ENCODE measurements around the gene BABAM2. TPM values are rescaled to one million over a fixed set of nuclear protein-coding genes. Genes with fewer than 3 reads are reported as not detected.
"Not testable (repeated sequence)": the region's sequence is repeated elsewhere in the genome, so short reads cannot be mapped to it uniquely, and the experiment has no call there.

BABAM2 gene
- polyA plus RNA-seq, 3 donors, result 33.2 to 52.8 (median 49.3) TPM

GRCh38 chr2:28019521-28019920, 129.0 kb downstream of the BABAM2 start:
- H3K79me2 ChIP-seq (ENCODE audit: insufficient read depth, low read length); H3K9me3 Mint-ChIP-seq; H3K4me1 ChIP-seq (ENCODE audit: control insufficient read depth in 1 of 2, insufficient read depth in 2 of 2, low read length in 2 of 2); H2AFZ ChIP-seq (ENCODE audit: insufficient read depth, low read depth, low read length, poor library complexity, severe bottlenecking); H3K9ac ChIP-seq (ENCODE audit: insufficient read depth, low read length, poor library complexity, severe bottlenecking); H3K4me3 ChIP-seq (replicated peaks in 1 of 3; ENCODE audit: low read depth in 2 of 3, low read length in 3 of 3); H3K36me3 ChIP-seq (replicated peaks in 1 of 2; ENCODE audit: control insufficient read depth in 1 of 2, insufficient read depth in 2 of 2, low read length in 2 of 2); H3K4me2 ChIP-seq (replicated peaks; ENCODE audit: extremely low read depth, low read length, poor library complexity, severe bottlenecking); DNase-seq; intact Hi-C loops (cut with micrococcal nuclease); H3K27ac ChIP-seq (ENCODE audit: low read depth in 1 of 2, low read length in 2 of 2); H3K27ac Mint-ChIP-seq; H3K4me3 Mint-ChIP-seq; H4K20me1 ChIP-seq (ENCODE audit: insufficient read depth, low read length); H3K27me3 Mint-ChIP-seq (ENCODE audit: low read depth in 3 of 3); H3K9me3 ChIP-seq (replicated peaks in 1 of 2; ENCODE audit: control insufficient read depth in 1 of 2, insufficient read depth in 1 of 2, low read length in 2 of 2); H3K27me3 ChIP-seq (ENCODE audit: control insufficient read depth in 2 of 2, insufficient read depth in 2 of 2, low read length in 2 of 2): not testable (repeated sequence)
- H3K36me3 Mint-ChIP-seq, result peaks cover 20 to 23% of the 10 kb centered on the region in 2 donors
- H3K4me1 Mint-ChIP-seq, result peaks cover 11% of the 10 kb centered on the region
- no CpG with 5 or more reads among the region's 2 CpGs for WGBS (ENCODE audit: insufficient coverage)

GRCh38 chr2:28021898-28022297, 131.4 kb downstream of the BABAM2 start:
- H3K36me3 Mint-ChIP-seq, result peaks cover 31% of the 10 kb centered on the region in 2 donors
- Histone ChIP-seq H3K27me3 (ENCODE audit: control insufficient read depth in 2 of 2, insufficient read depth in 2 of 2, low read length in 2 of 2) (no peaks in the 10 kb centered on the region), H4K20me1 (ENCODE audit: insufficient read depth, low read length) (no peaks in the 10 kb centered on the region), H3K79me2 (ENCODE audit: insufficient read depth, low read length) (no peaks in the 10 kb centered on the region), H3K9ac (ENCODE audit: insufficient read depth, low read length, poor library complexity, severe bottlenecking) (no peak overlapping the region), H3K9me3 (replicated peaks in 1 of 2; ENCODE audit: control insufficient read depth in 1 of 2, insufficient read depth in 1 of 2, low read length in 2 of 2) (no peaks in the 10 kb centered on the region), H3K4me2 (replicated peaks; ENCODE audit: extremely low read depth, low read length, poor library complexity, severe bottlenecking) (no peak overlapping the region), H3K36me3 (replicated peaks in 1 of 2; ENCODE audit: control insufficient read depth in 1 of 2, insufficient read depth in 2 of 2, low read length in 2 of 2) (peaks cover 0 to 14% of the 10 kb centered on the region in 2 donors), H2AFZ (ENCODE audit: insufficient read depth, low read depth, low read length, poor library complexity, severe bottlenecking) (no peak overlapping the region), H3K27ac (ENCODE audit: low read depth in 1 of 2, low read length in 2 of 2) (no peak overlapping the region), H3K4me1 (ENCODE audit: control insufficient read depth in 1 of 2, insufficient read depth in 2 of 2, low read length in 2 of 2) (peaks cover 0 to 6% of the 10 kb centered on the region in 2 donors), H3K4me3 (replicated peaks in 1 of 3; ENCODE audit: low read depth in 2 of 3, low read length in 3 of 3) (no peak overlapping the region)
- intact Hi-C loops (cut with micrococcal nuclease), result no loop called here
- peaks cover 11% of the 10 kb centered on the region for H3K4me1 Mint-ChIP-seq
- no peak for TF ChIP-seq CTCF (IDR thresholded peaks at IDR 0.05)
- peaks cover 0 to 1% (median 0%) of the 10 kb centered on the region in 3 donors for H3K27me3 Mint-ChIP-seq (ENCODE audit: low read depth in 3 of 3)
- no peak for DNase-seq
- WGBS (ENCODE audit: insufficient coverage), result 100% methylated on average over 1 of the region's 9 CpGs
- H3K9me3 Mint-ChIP-seq, result peaks cover 3 to 8% (median 5%) of the 10 kb centered on the region in 7 donors
- H3K27ac Mint-ChIP-seq, result no peak overlapping the region
- H3K4me3 Mint-ChIP-seq, result no peak overlapping the region
